Activated T-cell treated with anti-CD3 and anti-CD28 coated beads, Interleukin-2, amount 50 U/mL, for 48 hours (primary cell): ENCODE results near the gene KCNC3.
A peak's percentile ranks its signal among the peaks of the same experiment; 100 is the strongest.

Experiments
- DNase-seq, 2 experiments: peaks; one replicate each; pipeline ENCODE4 v3.0.0-alpha.2; 2020

Gene KCNC3

DNA sequence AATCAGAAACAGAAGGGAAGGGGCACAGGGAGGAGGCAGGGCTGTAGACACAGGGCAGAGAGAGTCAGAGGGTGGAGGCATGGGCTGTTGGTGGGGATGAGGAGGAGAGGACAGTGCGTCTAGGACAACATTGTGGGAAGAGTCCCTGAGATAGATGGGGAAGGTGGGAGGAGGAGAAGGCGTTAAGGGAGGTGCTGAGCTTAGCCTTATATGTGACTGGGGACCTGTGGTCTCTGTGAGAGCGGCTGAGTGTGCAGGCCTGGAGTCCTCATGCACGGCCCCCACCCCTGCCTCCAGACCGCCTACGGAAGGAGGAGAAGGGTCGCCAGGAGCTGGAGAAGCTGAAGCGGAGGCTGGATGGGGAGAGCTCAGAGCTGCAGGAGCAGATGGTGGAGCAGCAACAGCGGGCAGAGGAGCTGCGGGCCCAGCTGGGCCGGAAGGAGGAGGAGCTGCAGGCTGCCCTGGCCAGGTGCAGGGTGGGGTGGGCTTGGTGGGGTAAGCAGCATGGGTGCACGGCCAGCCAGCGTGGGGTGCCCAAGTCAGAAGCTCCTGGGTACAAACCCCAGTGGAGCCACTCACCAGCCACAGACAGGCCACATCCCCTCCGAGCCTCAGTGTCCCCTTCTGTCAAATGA is 56.8 kb downstream of the KCNC3 start:
- no peak for DNase-seq

- DNase-seq, result no peak
These were observed 59.5 kb downstream of the KCNC3 start for GRCh38 chr19:50269653-50270052.

DNA sequence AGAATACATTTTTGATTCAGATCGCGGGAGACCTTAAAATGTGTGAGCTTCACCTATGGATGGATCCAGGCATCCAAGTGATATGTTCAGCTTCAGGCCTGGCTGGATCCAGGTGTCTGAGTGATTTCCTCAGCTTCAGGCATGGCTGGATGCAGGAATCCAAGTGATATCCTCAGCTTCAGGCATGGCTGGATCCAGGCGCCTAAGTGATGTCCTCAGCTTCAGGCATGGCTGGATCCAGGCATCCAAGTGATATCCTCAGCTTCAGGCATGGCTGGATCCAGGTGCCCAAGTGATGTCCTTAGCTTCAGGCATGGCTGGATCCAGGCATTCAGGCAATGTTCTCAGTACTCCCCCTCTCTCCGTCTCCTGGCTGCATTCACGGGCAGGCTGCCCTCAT is 60.7 kb downstream of the KCNC3 start:
- no peak for DNase-seq

DNA sequence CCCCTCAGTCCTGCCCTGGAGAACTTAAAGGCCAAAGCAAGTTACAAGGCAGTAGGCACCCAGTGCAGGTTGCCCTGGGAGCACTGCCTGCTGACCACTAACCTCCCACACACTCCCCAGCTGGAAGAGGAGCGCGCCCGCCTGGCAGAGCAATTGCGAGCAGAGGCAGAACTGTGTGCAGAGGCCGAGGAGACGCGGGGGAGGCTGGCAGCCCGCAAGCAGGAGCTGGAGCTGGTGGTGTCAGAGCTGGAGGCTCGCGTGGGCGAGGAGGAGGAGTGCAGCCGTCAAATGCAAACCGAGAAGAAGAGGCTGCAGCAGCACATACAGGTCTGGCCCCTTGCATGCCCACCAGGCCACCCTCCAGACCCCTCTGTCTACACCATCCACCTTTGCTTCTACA is 61.1 kb downstream of the KCNC3 start:
- DNase-seq, result no peak

- peak; percentile 61 to 64 for DNase-seq
These were observed 62.3 kb downstream of the KCNC3 start for GRCh38 chr19:50266896-50267295.

GRCh38 chr19:50266041-50266440 is 63.1 kb downstream of the KCNC3 start:
- no peak for DNase-seq

- DNase-seq, result no peak
These were observed 64.5 kb downstream of the KCNC3 start for GRCh38 chr19:50264483-50265186.

GRCh38 chr19:50263176-50263575 is 66.0 kb downstream of the KCNC3 start:
- no peak for DNase-seq
